ENCODE results near the gene SAPCD2. TPM values are rescaled to one million over a fixed set of nuclear protein-coding genes. Genes with fewer than 3 reads are reported as not detected.

Gene SAPCD2
- total RNA-seq, 4 donors from 2014 or later = 0.16 to 0.24 (median 0.17) TPM; not detected in 1

DNA sequence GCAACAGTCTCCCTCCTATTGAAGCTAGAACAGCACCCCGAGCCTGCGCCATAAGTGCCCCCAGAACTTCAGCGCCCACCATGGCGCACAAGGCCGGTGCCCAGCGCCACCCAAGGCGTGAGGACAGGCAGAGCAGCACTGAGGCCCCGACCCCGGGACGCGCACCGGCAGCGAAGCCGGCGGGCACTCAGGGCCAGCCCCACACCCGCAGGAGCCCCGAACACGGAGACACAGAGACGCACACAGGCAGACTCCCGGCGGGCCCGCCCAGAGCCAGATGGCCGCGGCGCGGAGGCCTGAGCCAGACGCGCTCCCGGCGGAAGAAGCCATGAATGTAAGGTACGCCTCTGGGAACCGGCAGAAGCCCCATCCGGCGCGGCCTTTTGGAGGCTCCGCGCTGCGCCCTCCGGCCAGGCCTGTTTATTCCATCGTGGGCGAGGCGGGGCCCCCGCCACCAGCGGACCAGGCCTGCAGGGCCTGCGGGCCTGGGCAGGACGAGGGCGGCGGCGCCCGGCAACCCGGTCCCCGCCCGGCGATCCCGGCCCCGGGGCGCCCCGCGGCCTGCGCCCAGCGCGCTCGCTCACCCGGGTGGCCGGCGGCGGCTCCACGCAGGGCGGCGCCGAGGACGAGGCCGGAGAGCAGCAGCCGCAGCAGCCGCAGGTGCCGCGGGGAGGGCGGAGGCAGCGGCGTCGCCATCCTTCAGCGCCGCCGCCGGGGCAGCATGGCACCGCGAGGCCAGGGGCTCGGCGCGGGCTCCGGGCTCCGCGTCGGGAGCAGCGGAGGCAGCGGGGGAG lies 24.9 kb downstream of the SAPCD2 start:
- Histone ChIP-seq H3K4me1 (peaks cover 5 to 34% of the 10 kb centered on the region in 2 donors), H3K4me3 (peak overlapping the region; percentile 58 to 83 (median 64)), H3K9me3 (no peaks in the 10 kb centered on the region), H3K27me3 (peaks cover 19 to 34% (median 31%) of the 10 kb centered on the region in 3 donors), H3K27ac (peak overlapping the region in 3 of 4 donors; percentile 65 to 74 (median 67)), H3K36me3 (peaks cover 0 to 2% of the 10 kb centered on the region in 2 donors)
- no peak for DNase-seq
- TF ChIP-seq POLR2A (IDR thresholded peaks at IDR 0.05) = peak in 1 of 2 donors; percentile 17
- TF ChIP-seq, protein P1, sequence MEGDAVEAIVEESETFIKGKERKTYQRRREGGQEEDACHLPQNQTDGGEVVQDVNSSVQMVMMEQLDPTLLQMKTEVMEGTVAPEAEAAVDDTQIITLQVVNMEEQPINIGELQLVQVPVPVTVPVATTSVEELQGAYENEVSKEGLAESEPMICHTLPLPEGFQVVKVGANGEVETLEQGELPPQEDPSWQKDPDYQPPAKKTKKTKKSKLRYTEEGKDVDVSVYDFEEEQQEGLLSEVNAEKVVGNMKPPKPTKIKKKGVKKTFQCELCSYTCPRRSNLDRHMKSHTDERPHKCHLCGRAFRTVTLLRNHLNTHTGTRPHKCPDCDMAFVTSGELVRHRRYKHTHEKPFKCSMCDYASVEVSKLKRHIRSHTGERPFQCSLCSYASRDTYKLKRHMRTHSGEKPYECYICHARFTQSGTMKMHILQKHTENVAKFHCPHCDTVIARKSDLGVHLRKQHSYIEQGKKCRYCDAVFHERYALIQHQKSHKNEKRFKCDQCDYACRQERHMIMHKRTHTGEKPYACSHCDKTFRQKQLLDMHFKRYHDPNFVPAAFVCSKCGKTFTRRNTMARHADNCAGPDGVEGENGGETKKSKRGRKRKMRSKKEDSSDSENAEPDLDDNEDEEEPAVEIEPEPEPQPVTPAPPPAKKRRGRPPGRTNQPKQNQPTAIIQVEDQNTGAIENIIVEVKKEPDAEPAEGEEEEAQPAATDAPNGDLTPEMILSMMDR (IDR thresholded peaks at IDR 0.05 in 4 of 5, conservative IDR thresholded peaks at IDR 0.05 in 1 of 5) = no peak
- intact Hi-C loops (cut with DNase I; ENCODE audit: low total_unique reads) (loop anchor here (2.0 kb wide), 1 partner anchor 21 kb away; no protein-coding TSS in a partner anchor), in situ Hi-C loops (cut with MboI; ENCODE audit: low sequenced_read_pairs in 4 of 4) (no loop called here)
- peak in 1 of 2 donors; percentile 7 for ATAC-seq

DNA sequence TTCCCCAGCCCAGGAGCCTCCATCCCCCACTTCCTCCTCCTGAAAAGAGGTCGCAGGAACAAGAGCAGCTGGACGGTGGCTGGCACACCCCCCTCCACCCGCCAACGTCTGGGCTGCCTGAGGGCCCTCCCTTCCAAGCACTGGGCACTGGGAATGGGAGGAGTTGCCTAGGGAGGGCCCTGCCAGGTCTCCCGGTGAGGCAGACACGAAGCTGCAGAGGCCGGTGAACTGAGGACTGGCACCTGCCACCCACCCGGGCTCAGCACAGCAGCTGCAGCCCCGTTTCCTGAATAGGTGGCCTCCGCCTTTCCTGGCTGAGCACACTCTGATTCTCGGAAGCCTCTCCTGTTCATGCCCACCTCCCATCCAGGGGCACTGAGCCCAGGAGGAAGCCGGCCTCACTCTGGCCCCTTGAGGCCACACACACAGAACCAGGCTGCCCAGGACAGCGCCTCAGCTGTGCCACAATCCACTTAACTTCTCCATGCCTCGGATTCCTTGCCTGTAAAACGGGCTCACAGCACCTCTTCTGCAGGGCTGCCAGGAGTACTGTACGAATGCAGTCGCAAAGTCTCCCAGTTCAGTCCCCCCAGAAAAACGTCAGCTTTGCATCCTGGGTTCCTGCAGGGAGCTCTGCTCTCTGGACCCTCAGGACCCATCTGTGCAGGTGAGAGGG lies 25.7 kb downstream of the SAPCD2 start:
- no peak for DNase-seq
- TF ChIP-seq POLR2A (IDR thresholded peaks at IDR 0.05) = no peak
- TF ChIP-seq, protein P1 (IDR thresholded peaks at IDR 0.05 in 4 of 5, conservative IDR thresholded peaks at IDR 0.05 in 1 of 5) = no peak
- H3K36me3 ChIP-seq = peaks cover 0 to 10% of the 10 kb centered on the region in 2 donors
- H3K9me3 ChIP-seq = no peaks in the 10 kb centered on the region
- peaks cover 18 to 32% (median 25%) of the 10 kb centered on the region in 3 donors for H3K27me3 ChIP-seq
- H3K4me1 ChIP-seq = peaks cover 5 to 34% of the 10 kb centered on the region in 2 donors
- intact Hi-C loops (cut with DNase I; ENCODE audit: low total_unique reads) (no loop called here), in situ Hi-C loops (cut with MboI; ENCODE audit: low sequenced_read_pairs in 4 of 4) (no loop called here)
- H3K4me3 ChIP-seq = peak overlapping the region; percentile 57 to 64 (median 60)
- ATAC-seq = no peak
- H3K27ac ChIP-seq = peak overlapping the region in 3 of 4 donors; percentile 65 to 68 (median 67)

DNA sequence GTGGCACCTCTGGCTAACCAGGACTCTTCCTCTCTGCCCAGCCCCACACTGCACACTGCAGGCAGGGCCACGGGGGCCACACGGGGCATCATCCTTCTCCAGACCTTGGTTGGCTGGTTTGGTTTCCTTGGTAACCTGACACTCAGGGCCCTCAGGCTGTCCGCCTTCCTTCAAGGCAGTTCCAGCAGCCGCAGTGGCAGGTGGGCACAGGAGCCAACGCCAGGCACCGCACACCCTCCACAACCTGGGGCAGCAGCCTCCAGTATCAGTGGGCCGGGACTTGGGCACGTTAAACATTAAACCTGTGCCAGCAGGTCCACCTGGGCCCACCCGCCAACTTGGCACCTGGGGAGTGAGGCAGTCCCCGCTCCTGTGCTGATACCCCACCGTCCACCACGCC lies 26.3 kb downstream of the SAPCD2 start:
- peak overlapping the region in 3 of 4 donors; percentile 57 to 60 (median 60) for H3K4me3 ChIP-seq
- peaks cover 16 to 26% (median 19%) of the 10 kb centered on the region in 3 donors for H3K27me3 ChIP-seq
- H3K9me3 ChIP-seq = no peaks in the 10 kb centered on the region
- H3K36me3 ChIP-seq = peaks cover 0 to 12% of the 10 kb centered on the region in 2 donors
- H3K4me1 ChIP-seq = peaks cover 5 to 30% of the 10 kb centered on the region in 2 donors
- intact Hi-C loops (cut with DNase I; ENCODE audit: low total_unique reads) (no loop called here), in situ Hi-C loops (cut with MboI; ENCODE audit: low sequenced_read_pairs in 4 of 4) (no loop called here)
- DNase-seq = no peak
- peak overlapping the region in 3 of 4 donors; percentile 65 to 68 (median 67) for H3K27ac ChIP-seq
- TF ChIP-seq, protein P1 (IDR thresholded peaks at IDR 0.05 in 4 of 5, conservative IDR thresholded peaks at IDR 0.05 in 1 of 5) = no peak
- no peak for TF ChIP-seq POLR2A (IDR thresholded peaks at IDR 0.05)
- no peak for ATAC-seq

DNA sequence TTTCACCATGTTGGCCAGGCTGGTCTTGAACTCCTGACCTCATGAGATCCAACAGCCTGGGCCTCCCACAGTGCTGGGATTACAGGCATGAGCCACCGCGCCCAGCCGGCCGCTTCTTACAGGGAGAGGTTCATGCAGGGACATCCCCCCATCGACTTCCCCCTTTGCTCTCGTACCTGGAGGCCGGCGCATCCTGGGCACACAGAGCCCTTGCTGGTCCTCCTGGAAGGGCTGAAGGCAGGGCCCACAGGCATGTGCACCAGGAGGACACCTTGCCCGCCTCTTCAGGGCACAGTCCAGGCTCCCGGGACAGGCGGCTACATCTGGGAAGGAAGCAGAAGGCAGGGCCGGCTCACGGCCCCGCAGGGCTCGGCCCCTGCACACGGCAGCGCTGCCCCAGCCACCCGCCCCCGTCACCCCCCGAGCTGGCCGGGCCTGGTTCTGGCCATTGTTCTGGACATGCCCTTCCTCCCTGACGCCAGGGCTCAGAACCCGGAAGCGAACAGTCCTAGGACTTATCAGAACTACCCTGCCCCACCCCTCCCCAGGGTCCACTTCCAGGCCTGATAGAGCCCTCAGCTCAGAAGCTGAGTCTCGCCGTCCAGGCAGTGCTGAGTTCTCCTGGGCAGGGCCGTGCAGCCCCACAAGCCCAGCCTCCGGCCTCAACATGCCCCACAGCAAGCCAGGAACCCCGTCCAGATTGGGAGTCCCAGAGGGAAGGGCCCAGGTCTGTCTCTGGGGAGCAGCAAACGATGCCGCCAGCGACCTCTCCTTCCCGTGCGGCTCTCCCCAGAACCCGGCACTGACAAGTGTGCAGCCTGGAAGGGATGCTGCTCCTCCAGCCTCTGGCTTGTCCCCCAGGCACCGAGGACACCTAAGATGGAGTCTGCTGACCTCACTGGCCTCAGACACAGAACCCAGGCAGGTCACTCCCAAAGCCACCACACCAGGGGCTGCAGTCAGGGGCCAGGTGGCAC lies 27.3 kb downstream of the SAPCD2 start:
- TF ChIP-seq, protein P1 (IDR thresholded peaks at IDR 0.05 in 4 of 5, conservative IDR thresholded peaks at IDR 0.05 in 1 of 5) = no peak
- DNase-seq (no peak), ATAC-seq (peak; percentile 19 to 37)
- Histone ChIP-seq H3K27me3 (peaks cover 9 to 16% (median 14%) of the 10 kb centered on the region in 3 donors), H3K27ac (peak overlapping the region; percentile 37 to 68 (median 66)), H3K36me3 (peaks cover 0 to 12% of the 10 kb centered on the region in 2 donors), H3K9me3 (no peaks in the 10 kb centered on the region), H3K4me3 (peak overlapping the region in 3 of 4 donors; percentile 22 to 60 (median 60)), H3K4me1 (peaks cover 5 to 24% of the 10 kb centered on the region in 2 donors)
- intact Hi-C loops (cut with DNase I; ENCODE audit: low total_unique reads) = no loop called here
- in situ Hi-C loops (cut with MboI; ENCODE audit: low sequenced_read_pairs in 4 of 4) = no loop called here

All from gastrocnemius medialis (tissue), 4 donors.